ENCODE data around the gene PFDN1.
"Not testable (repeated sequence)": the region's sequence is repeated elsewhere in the genome, so short reads cannot be mapped to it uniquely, and the experiment has no call there.

PFDN1 gene

GRCh38 chr5:140202610-140203009 lies 100.3 kb downstream of the PFDN1 start:
- H3K4me1 ChIP-seq (ENCODE audit: control insufficient read depth, insufficient read depth, low read length), result peaks cover 14% of the 10 kb centered on the region
- H3K27me3 ChIP-seq (replicated peaks; ENCODE audit: control insufficient read depth, insufficient read depth, low read length), result no peaks in the 10 kb centered on the region
- no peak overlapping the region for H3K4me3 ChIP-seq (ENCODE audit: low read length)
- no peaks in the 10 kb centered on the region for H3K9me3 ChIP-seq (ENCODE audit: control insufficient read depth, low read length)
- no peak overlapping the region for H3K9ac ChIP-seq (ENCODE audit: low read length)
- no peak for DNase-seq (ENCODE audit: low read depth)
- H3K36me3 ChIP-seq (ENCODE audit: control insufficient read depth, insufficient read depth, low read length, severe bottlenecking), result no peaks in the 10 kb centered on the region

- DNase-seq (ENCODE audit: low read depth), result no peak
- H3K36me3 ChIP-seq (ENCODE audit: control insufficient read depth, insufficient read depth, low read length, severe bottlenecking), result peaks cover 3% of the 10 kb centered on the region
- peaks cover 14% of the 10 kb centered on the region for H3K4me1 ChIP-seq (ENCODE audit: control insufficient read depth, insufficient read depth, low read length)
- H3K4me3 ChIP-seq (ENCODE audit: low read length), result no peak overlapping the region
- no peak overlapping the region for H3K9ac ChIP-seq (ENCODE audit: low read length)
- no peaks in the 10 kb centered on the region for H3K9me3 ChIP-seq (ENCODE audit: control insufficient read depth, low read length)
- H3K27me3 ChIP-seq (replicated peaks; ENCODE audit: control insufficient read depth, insufficient read depth, low read length), result no peaks in the 10 kb centered on the region
These were observed 100.8 kb downstream of the PFDN1 start for GRCh38 chr5:140202078-140202477.

GRCh38 chr5:140198915-140199314 lies 104.0 kb downstream of the PFDN1 start:
- not testable (repeated sequence) for H3K27me3 ChIP-seq (replicated peaks; ENCODE audit: control insufficient read depth, insufficient read depth, low read length); H3K4me3 ChIP-seq (ENCODE audit: low read length)

GRCh38 chr5:140197023-140197422 lies 105.9 kb downstream of the PFDN1 start:
- no peaks in the 10 kb centered on the region for H3K9me3 ChIP-seq (ENCODE audit: control insufficient read depth, low read length)
- H3K27me3 ChIP-seq (replicated peaks; ENCODE audit: control insufficient read depth, insufficient read depth, low read length), result no peaks in the 10 kb centered on the region
- peaks cover 11% of the 10 kb centered on the region for H3K36me3 ChIP-seq (ENCODE audit: control insufficient read depth, insufficient read depth, low read length, severe bottlenecking)
- H3K9ac ChIP-seq (ENCODE audit: low read length), result no peak overlapping the region
- H3K4me1 ChIP-seq (ENCODE audit: control insufficient read depth, insufficient read depth, low read length), result no peaks in the 10 kb centered on the region
- no peak overlapping the region for H3K4me3 ChIP-seq (ENCODE audit: low read length)
- no peak for DNase-seq (ENCODE audit: low read depth)

More at GRCh38 chr5:140198915-140199314, 104.0 kb downstream of the PFDN1 start:
- H3K4me1 ChIP-seq (ENCODE audit: control insufficient read depth, insufficient read depth, low read length); H3K9me3 ChIP-seq (ENCODE audit: control insufficient read depth, low read length); DNase-seq (ENCODE audit: low read depth); H3K9ac ChIP-seq (ENCODE audit: low read length): not testable (repeated sequence)
- peaks cover 11% of the 10 kb centered on the region for H3K36me3 ChIP-seq (ENCODE audit: control insufficient read depth, insufficient read depth, low read length, severe bottlenecking)

- H3K36me3 ChIP-seq (ENCODE audit: control insufficient read depth, insufficient read depth, low read length, severe bottlenecking), result peaks cover 11% of the 10 kb centered on the region
- H3K9me3 ChIP-seq (ENCODE audit: control insufficient read depth, low read length), result no peaks in the 10 kb centered on the region
- H3K9ac ChIP-seq (ENCODE audit: low read length), result no peak overlapping the region
- H3K4me3 ChIP-seq (ENCODE audit: low read length), result no peak overlapping the region
- DNase-seq (ENCODE audit: low read depth), result no peak
- H3K27me3 ChIP-seq (replicated peaks; ENCODE audit: control insufficient read depth, insufficient read depth, low read length), result no peaks in the 10 kb centered on the region
- H3K4me1 ChIP-seq (ENCODE audit: control insufficient read depth, insufficient read depth, low read length), result peaks cover 6% of the 10 kb centered on the region
These were observed 106.6 kb downstream of the PFDN1 start for GRCh38 chr5:140196115-140196814.

Data from adipocyte (in vitro differentiated cells).